ENCODE measurements around the gene APOD. TPM values are rescaled to one million over a fixed set of nuclear protein-coding genes. Genes with fewer than 3 reads are reported as not detected.
"Not testable (repeated sequence)": the region's sequence is repeated elsewhere in the genome, so short reads cannot be mapped to it uniquely, and the experiment has no call there.

Gene APOD
- polyA plus RNA-seq, 4 donors: 2.9 to 64.2 (median 12.6) TPM

DNA sequence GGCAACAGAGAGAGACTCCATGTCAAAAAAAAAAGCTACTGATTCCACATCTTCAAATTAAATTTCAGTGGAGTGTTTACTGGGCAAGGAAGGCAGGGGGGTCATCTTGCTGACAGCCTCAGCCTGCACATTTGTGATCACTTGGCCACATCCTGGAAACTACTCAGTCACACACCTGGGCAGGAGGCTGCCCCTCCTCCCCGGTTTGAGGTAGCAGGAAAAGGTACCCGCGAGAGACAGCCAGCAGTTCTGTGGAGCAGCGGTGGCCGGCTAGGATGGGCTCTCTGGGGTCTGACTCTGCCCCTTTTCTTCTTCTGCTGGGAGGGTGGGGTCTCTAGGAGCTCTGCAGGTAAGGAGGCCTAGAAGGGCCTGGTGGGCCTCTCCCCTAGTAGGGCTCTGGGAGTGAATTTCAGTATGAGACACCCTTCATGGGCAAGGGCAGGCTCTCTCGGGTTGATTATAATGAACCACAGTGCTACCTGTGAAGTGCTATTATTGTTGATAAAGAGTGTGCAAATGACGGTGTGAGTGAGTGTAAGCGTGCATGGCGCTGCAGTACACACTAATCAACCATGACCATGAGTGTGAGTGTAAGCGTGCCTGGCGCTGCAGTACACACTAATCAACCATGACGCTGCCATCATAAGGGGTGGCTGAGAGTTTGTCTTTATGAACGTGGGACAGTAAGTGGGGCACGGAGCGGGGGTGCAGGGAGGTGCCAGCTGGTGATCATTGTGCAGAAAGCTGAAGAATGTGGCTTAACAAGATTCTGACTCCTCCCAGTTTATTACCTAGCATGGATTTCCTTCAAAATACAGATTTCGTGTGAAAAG is 31.1 kb upstream of the APOD start:
- not testable (repeated sequence) for H3K4me3 ChIP-seq (ENCODE audit: low read depth in 1 of 3, low read length in 3 of 3); H3K36me3 ChIP-seq (ENCODE audit: control insufficient read depth in 3 of 3, insufficient read depth in 2 of 3, low read depth in 1 of 3, low read length in 3 of 3); H3K9me3 ChIP-seq (ENCODE audit: control insufficient read depth in 2 of 2, insufficient read depth in 1 of 2, low read depth in 1 of 2, low read length in 1 of 2); H3K27me3 ChIP-seq (ENCODE audit: control insufficient read depth in 3 of 3, insufficient read depth in 3 of 3, low read length in 3 of 3); FAIRE-seq
- peak; percentile 63 to 88 for DNase-seq
- Histone ChIP-seq H3K27ac (ENCODE audit: low read depth in 1 of 3, low read length in 2 of 3) (peak overlapping the region; percentile 1 to 71 (median 55)), H3K4me1 (ENCODE audit: control insufficient read depth in 3 of 3, insufficient read depth in 2 of 3, low read depth in 1 of 3, low read length in 2 of 3) (peaks cover 0 to 27% (median 2%) of the 10 kb centered on the region in 3 donors)
- 14 to 66% (median 34%) methylated on average over 11 to 15 of the region's 16 CpGs for WGBS, 3 donors

DNA sequence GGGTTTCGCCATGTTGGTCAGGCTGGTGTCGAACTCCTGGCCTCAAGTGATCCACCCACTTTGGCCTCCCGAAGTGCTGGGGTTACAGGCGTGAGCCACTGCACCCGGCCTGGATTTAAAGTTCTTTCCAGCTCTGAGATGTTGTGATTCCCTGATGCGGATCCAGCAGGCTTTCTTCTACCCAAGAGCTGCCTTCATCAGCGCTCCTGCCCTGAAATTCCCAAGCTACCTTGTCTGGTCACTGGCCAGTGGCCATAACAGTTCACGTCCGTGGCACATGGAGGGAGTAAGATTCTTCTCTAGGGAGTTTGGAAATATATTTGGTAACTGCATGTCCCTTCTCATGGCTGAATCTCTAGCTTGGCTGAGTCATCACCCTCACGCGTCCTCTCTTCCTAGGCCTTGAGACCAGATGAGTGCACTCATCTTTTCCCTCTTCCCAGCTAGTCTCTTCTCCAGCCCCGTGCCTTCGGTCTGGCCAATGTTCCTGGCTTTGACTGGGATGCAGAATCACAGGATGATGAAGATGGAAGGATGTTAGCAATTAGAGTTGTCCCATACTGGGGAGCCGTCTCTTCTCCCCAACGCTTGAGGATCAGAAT is 29.8 kb upstream of the APOD start:
- Histone ChIP-seq H3K36me3 (ENCODE audit: control insufficient read depth in 3 of 3, insufficient read depth in 2 of 3, low read depth in 1 of 3, low read length in 3 of 3) (no peaks in the 10 kb centered on the region), H3K4me1 (ENCODE audit: control insufficient read depth in 3 of 3, insufficient read depth in 2 of 3, low read depth in 1 of 3, low read length in 2 of 3) (peaks cover 0 to 27% (median 2%) of the 10 kb centered on the region in 3 donors), H3K4me3 (ENCODE audit: low read depth in 1 of 3, low read length in 3 of 3) (no peak overlapping the region), H3K27me3 (ENCODE audit: control insufficient read depth in 3 of 3, insufficient read depth in 3 of 3, low read length in 3 of 3) (no peaks in the 10 kb centered on the region), H3K9me3 (ENCODE audit: control insufficient read depth in 2 of 2, insufficient read depth in 1 of 2, low read depth in 1 of 2, low read length in 1 of 2) (peaks cover 0 to 4% of the 10 kb centered on the region in 2 donors), H3K27ac (ENCODE audit: low read depth in 1 of 3, low read length in 2 of 3) (peak overlapping the region in 1 of 3 donors; percentile 71)
- DNase-seq: peak in 1 of 2 donors; percentile 11
- FAIRE-seq: no peak
- WGBS, 3 donors: 76 to 82% (median 80%) methylated on average over 15 of the region's 15 CpGs

DNA sequence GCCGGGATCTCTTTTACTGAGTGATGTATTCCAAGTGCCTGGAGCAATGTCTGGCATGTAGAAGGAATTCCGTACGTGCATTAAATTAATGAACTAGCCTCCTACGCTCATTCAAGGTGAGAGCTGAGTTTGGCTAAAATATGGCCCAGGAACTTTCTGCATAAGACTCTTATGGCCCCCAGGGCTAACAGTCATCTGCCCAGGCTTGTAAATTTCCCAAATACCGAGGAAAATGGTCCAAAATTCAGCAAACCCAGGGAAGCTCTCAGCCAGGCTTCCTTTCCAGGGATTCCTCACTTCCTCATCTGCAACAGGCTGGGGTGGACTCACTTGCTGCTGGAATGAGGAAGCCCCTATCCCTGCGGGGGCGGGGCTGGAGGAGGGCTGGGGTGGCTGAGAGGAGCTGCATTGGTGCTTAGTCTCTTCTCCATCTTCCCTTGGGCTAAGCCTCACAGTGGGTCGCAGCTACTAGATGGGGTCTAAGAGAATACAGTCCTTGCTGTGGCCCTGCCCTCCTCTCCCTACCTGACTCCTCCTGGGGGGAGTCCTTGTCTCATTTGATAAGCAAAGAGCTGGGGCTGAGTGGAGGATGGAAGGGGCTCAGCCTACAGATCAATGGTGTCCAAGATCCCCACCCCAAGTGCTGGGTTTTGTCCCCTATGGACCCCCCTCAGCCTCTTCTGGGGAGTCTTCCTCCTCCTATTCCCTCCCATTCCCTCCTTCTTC is 28.5 kb upstream of the APOD start:
- peaks cover 0 to 27% (median 0%) of the 10 kb centered on the region in 3 donors for H3K4me1 ChIP-seq (ENCODE audit: control insufficient read depth in 3 of 3, insufficient read depth in 2 of 3, low read depth in 1 of 3, low read length in 2 of 3)
- peak in 1 of 2 donors; percentile 24 for DNase-seq
- FAIRE-seq: no peak
- H3K36me3 ChIP-seq (ENCODE audit: control insufficient read depth in 3 of 3, insufficient read depth in 2 of 3, low read depth in 1 of 3, low read length in 3 of 3): no peaks in the 10 kb centered on the region
- no peak overlapping the region for H3K4me3 ChIP-seq (ENCODE audit: low read depth in 1 of 3, low read length in 3 of 3)
- 75 to 88% (median 87%) methylated on average over 8 of the region's 8 CpGs for WGBS, 3 donors
- H3K27me3 ChIP-seq (ENCODE audit: control insufficient read depth in 3 of 3, insufficient read depth in 3 of 3, low read length in 3 of 3): no peaks in the 10 kb centered on the region
- no peak overlapping the region for H3K27ac ChIP-seq (ENCODE audit: low read depth in 1 of 3, low read length in 2 of 3)
- H3K9me3 ChIP-seq (ENCODE audit: control insufficient read depth in 2 of 2, insufficient read depth in 1 of 2, low read depth in 1 of 2, low read length in 1 of 2): peaks cover 0 to 4% of the 10 kb centered on the region in 2 donors

DNA sequence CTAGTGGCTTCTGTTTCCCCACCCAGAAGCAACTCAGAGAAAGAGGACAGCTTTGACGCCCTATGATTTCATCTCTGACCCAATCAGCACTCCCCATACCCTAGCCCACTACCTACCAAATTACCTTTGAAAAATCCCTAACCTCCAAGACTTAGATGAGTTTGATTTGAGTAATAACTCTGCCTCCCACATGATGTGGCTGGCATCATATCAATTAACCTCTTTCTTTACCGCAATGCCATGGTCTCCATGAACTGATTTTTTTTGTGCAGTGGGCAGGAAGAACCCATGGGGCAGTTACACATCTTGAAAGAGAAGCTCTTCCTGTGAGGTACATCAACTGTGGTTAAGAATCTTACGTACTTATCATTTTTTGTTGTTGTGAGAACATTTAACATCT is 25.5 kb upstream of the APOD start:
- DNase-seq (no peak), FAIRE-seq (no peak)
- Histone ChIP-seq H3K27ac (ENCODE audit: low read depth in 1 of 3, low read length in 2 of 3) (no peak overlapping the region), H3K9me3 (ENCODE audit: control insufficient read depth in 2 of 2, insufficient read depth in 1 of 2, low read depth in 1 of 2, low read length in 1 of 2) (peaks cover 0 to 10% of the 10 kb centered on the region in 2 donors), H3K4me1 (ENCODE audit: control insufficient read depth in 3 of 3, insufficient read depth in 2 of 3, low read depth in 1 of 3, low read length in 2 of 3) (peaks cover 0 to 8% (median 0%) of the 10 kb centered on the region in 3 donors), H3K4me3 (ENCODE audit: low read depth in 1 of 3, low read length in 3 of 3) (no peak overlapping the region), H3K27me3 (ENCODE audit: control insufficient read depth in 3 of 3, insufficient read depth in 3 of 3, low read length in 3 of 3) (no peaks in the 10 kb centered on the region), H3K36me3 (ENCODE audit: control insufficient read depth in 3 of 3, insufficient read depth in 2 of 3, low read depth in 1 of 3, low read length in 3 of 3) (no peaks in the 10 kb centered on the region)
- WGBS, 3 donors: 71 to 84% (median 81%) methylated on average over 3 of the region's 3 CpGs

DNA sequence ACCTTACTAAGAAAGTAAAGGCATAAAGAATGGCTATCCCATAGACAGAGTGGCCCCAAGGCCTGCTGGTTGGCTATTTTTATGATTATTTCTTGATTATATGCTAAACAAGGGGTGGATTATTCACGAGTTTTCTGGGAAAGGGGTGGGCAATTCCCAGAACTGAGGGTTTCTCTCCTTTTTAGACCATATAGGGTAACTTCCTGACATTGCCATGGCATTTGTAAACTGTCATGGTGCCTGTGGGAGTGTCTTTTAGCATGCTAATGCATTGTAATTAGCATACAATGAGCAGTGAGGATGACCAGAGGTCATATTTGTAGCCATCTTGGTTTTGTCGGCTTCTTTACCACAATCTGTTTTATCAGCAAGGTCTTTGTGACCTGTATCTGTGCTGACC is 18.0 kb upstream of the APOD start:
- H3K4me3 ChIP-seq (ENCODE audit: low read depth in 1 of 3, low read length in 3 of 3); DNase-seq; H3K4me1 ChIP-seq (ENCODE audit: control insufficient read depth in 3 of 3, insufficient read depth in 2 of 3, low read depth in 1 of 3, low read length in 2 of 3); H3K36me3 ChIP-seq (ENCODE audit: control insufficient read depth in 3 of 3, insufficient read depth in 2 of 3, low read depth in 1 of 3, low read length in 3 of 3); H3K27me3 ChIP-seq (ENCODE audit: control insufficient read depth in 3 of 3, insufficient read depth in 3 of 3, low read length in 3 of 3); FAIRE-seq; H3K27ac ChIP-seq (ENCODE audit: low read depth in 1 of 3, low read length in 2 of 3): not testable (repeated sequence)
- 77 to 82% (median 80%) methylated on average over 2 of the region's 2 CpGs for WGBS, 3 donors
- peaks cover 0 to 12% of the 10 kb centered on the region in 2 donors for H3K9me3 ChIP-seq (ENCODE audit: control insufficient read depth in 2 of 2, insufficient read depth in 1 of 2, low read depth in 1 of 2, low read length in 1 of 2)

DNA sequence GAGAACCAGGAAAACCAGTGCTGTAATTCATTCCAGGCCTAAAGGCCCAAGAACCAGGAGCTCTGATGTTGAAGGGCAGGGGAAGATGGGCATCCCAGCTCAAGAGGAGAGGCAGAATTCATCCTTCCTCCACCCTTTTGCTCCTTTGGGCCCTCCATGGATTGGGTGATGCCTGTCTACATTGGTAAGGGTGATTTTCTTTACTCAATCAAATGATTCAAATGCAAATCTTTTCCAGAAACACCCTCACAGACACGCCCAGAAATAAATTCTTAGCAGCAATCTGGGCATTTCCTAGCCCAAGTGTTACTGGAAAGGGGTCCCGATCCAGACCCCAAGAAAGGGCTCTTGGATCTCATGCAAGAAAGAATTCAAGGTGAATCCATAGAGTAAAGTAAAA is 17.6 kb upstream of the APOD start:
- Histone ChIP-seq H3K36me3 (ENCODE audit: control insufficient read depth in 3 of 3, insufficient read depth in 2 of 3, low read depth in 1 of 3, low read length in 3 of 3) (no peaks in the 10 kb centered on the region), H3K27ac (ENCODE audit: low read depth in 1 of 3, low read length in 2 of 3) (no peak overlapping the region), H3K27me3 (ENCODE audit: control insufficient read depth in 3 of 3, insufficient read depth in 3 of 3, low read length in 3 of 3) (no peaks in the 10 kb centered on the region), H3K4me1 (ENCODE audit: control insufficient read depth in 3 of 3, insufficient read depth in 2 of 3, low read depth in 1 of 3, low read length in 2 of 3) (no peaks in the 10 kb centered on the region), H3K4me3 (ENCODE audit: low read depth in 1 of 3, low read length in 3 of 3) (no peak overlapping the region), H3K9me3 (ENCODE audit: control insufficient read depth in 2 of 2, insufficient read depth in 1 of 2, low read depth in 1 of 2, low read length in 1 of 2) (peaks cover 0 to 10% of the 10 kb centered on the region in 2 donors)
- FAIRE-seq (no peak), DNase-seq (no peak)
- WGBS, 3 donors: 96% methylated on average over 2 of the region's 2 CpGs

DNA sequence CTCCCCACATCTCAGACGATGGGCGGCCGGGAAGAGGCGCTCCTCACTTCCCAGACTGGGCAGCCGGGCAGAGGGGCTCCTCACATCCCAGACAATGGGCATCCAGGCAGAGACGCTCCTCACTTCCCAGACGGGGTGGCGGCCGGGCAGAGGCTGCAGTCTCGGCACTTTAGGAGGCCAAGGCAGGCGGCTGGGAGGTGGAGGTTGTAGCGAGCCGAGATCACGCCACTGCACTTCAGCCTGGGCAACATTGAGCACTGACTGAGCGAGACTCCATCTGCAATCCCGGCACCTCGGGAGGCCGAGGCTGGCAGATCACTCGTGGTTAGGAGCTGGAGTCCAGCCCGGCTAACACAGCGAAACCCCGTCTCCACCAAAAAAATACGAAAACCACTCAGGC is 16.2 kb upstream of the APOD start:
- WGBS, 3 donors: 90 to 93% (median 90%) methylated on average over 14 to 23 of the region's 23 CpGs
- DNase-seq; H3K4me3 ChIP-seq (ENCODE audit: low read depth in 1 of 3, low read length in 3 of 3); H3K36me3 ChIP-seq (ENCODE audit: control insufficient read depth in 3 of 3, insufficient read depth in 2 of 3, low read depth in 1 of 3, low read length in 3 of 3); H3K27me3 ChIP-seq (ENCODE audit: control insufficient read depth in 3 of 3, insufficient read depth in 3 of 3, low read length in 3 of 3); FAIRE-seq; H3K27ac ChIP-seq (ENCODE audit: low read depth in 1 of 3, low read length in 2 of 3); H3K9me3 ChIP-seq (ENCODE audit: control insufficient read depth in 2 of 2, insufficient read depth in 1 of 2, low read depth in 1 of 2, low read length in 1 of 2); H3K4me1 ChIP-seq (ENCODE audit: control insufficient read depth in 3 of 3, insufficient read depth in 2 of 3, low read depth in 1 of 3, low read length in 2 of 3): not testable (repeated sequence)

DNA sequence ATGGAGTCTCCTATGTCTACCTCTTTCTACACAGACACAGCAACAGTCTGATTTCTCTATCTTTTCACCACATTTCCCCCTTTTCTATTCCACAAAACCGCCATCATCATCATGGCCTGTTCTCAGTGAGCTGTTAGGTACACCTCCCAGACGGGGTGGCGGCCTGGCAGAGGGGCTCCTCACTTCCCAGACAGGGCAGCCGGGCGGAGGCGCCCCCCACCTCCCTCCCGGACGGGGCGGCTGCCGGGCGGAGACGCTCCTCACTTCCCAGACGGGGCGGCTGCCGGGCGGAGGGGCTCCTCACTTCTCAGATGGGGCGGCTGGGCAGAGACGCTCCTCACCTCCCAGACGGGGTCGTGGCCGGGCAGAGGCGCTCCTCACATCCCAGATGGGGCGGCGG is 15.8 kb upstream of the APOD start:
- H3K4me3 ChIP-seq (ENCODE audit: low read depth in 1 of 3, low read length in 3 of 3); H3K36me3 ChIP-seq (ENCODE audit: control insufficient read depth in 3 of 3, insufficient read depth in 2 of 3, low read depth in 1 of 3, low read length in 3 of 3); H3K9me3 ChIP-seq (ENCODE audit: control insufficient read depth in 2 of 2, insufficient read depth in 1 of 2, low read depth in 1 of 2, low read length in 1 of 2); H3K27me3 ChIP-seq (ENCODE audit: control insufficient read depth in 3 of 3, insufficient read depth in 3 of 3, low read length in 3 of 3); H3K4me1 ChIP-seq (ENCODE audit: control insufficient read depth in 3 of 3, insufficient read depth in 2 of 3, low read depth in 1 of 3, low read length in 2 of 3); FAIRE-seq; H3K27ac ChIP-seq (ENCODE audit: low read depth in 1 of 3, low read length in 2 of 3); DNase-seq: not testable (repeated sequence)
- 89 to 92% (median 91%) methylated on average over 10 to 24 of the region's 24 CpGs for WGBS, 3 donors
